Type B pancreatic cell (in vitro differentiated cells): ENCODE data around the gene TNFRSF11A. TPM values are rescaled to one million over a fixed set of nuclear protein-coding genes. Genes with fewer than 3 reads are reported as not detected.

Experiments
- DNase-seq: peaks from one replicate; pipeline ENCODE4 v3.0.0; 2021; ENCODE audit warnings: mixed read lengths; ENCODE audit not compliant: unreplicated experiment; ENCODE audit errors: extremely low spot score
- H3K27ac Mint-ChIP-seq: 2 replicates; pipeline ENCODE4 v1.8.0; 2021; ENCODE audit warnings: mild to moderate bottlenecking, mixed read lengths
- H3K27me3 Mint-ChIP-seq: 2 replicates; pipeline ENCODE4 v1.8.0; 2021; ENCODE audit warnings: mixed read lengths
- H3K36me3 Mint-ChIP-seq: 2 replicates; pipeline ENCODE4 v1.8.0; 2021; ENCODE audit warnings: mixed read lengths
- H3K4me1 Mint-ChIP-seq: one replicate; pipeline ENCODE4 v1.8.0; 2021; ENCODE audit warnings: mixed read lengths; ENCODE audit not compliant: unreplicated experiment
- H3K4me3 Mint-ChIP-seq: 2 replicates; pipeline ENCODE4 v1.8.0; 2021; ENCODE audit warnings: mild to moderate bottlenecking, mixed read lengths
- H3K9me3 Mint-ChIP-seq: 2 replicates; pipeline ENCODE4 v1.8.0; 2021; ENCODE audit warnings: mixed read lengths
- total RNA-seq: library from RNA; stranded (reverse); gene quantifications from 2 replicates; pipeline ENCODE4 v1.2.1, GENCODE V29; 2021; ENCODE audit warnings: low replicate concordance
- TF ChIP-seq, protein P1 (sequence below): fragments of 200-600 bp; sonication (generic); conservative IDR thresholded peaks from 2 replicates; pipeline ENCODE4 v1.5.0; 2021; ENCODE audit warnings: antibody characterized with exemption, mild to moderate bottlenecking

The TNFRSF11A gene
- total RNA-seq, 1 donor from 2014 or later, result 3.5 TPM

DNA sequence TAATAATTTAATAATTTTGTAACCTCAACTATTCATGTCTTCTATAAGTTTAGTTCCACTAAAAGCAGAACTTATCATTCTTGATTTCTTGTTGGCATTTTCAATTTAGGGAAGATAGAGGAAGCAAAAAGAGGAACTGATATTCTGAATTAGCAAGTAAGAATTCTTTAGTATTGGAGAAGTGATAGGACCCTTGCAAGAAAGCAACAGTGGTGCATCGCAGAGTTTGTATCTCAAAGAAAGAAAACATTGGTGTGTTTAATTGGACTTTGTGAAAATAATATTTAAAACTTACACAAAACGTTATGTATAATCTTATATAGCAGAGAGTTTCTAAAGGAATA lies 36.5 kb upstream of the TNFRSF11A start:
- no peaks in the 10 kb centered on the region for H3K4me1 Mint-ChIP-seq

DNA sequence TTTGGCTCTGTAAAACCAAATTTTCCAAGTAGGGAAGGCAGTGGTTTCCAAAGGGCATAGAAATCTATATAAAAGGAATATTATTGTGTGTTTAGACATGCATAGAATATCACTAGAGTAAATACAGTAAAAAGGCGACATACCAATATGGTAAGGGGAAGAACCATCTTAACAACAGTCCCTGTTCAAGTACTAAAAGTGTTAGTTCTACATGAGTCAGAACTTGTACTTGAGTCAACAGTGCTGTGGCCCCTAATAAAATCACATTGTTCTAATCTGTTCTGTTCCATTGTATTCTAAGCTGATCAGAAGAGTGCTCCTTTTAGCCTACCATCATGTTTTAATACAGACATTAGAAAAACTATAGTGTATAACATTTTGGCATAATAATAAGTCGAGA lies 36.1 kb upstream of the TNFRSF11A start:
- no peak overlapping the region for H3K27ac Mint-ChIP-seq
- H3K4me1 Mint-ChIP-seq, result no peaks in the 10 kb centered on the region
- no peaks in the 10 kb centered on the region for H3K9me3 Mint-ChIP-seq
- TF ChIP-seq, protein P1, sequence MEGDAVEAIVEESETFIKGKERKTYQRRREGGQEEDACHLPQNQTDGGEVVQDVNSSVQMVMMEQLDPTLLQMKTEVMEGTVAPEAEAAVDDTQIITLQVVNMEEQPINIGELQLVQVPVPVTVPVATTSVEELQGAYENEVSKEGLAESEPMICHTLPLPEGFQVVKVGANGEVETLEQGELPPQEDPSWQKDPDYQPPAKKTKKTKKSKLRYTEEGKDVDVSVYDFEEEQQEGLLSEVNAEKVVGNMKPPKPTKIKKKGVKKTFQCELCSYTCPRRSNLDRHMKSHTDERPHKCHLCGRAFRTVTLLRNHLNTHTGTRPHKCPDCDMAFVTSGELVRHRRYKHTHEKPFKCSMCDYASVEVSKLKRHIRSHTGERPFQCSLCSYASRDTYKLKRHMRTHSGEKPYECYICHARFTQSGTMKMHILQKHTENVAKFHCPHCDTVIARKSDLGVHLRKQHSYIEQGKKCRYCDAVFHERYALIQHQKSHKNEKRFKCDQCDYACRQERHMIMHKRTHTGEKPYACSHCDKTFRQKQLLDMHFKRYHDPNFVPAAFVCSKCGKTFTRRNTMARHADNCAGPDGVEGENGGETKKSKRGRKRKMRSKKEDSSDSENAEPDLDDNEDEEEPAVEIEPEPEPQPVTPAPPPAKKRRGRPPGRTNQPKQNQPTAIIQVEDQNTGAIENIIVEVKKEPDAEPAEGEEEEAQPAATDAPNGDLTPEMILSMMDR, result no peak
- H3K4me3 Mint-ChIP-seq, result no peak overlapping the region
- no peak for DNase-seq
- H3K36me3 Mint-ChIP-seq, result peaks cover 21% of the 10 kb centered on the region
- H3K27me3 Mint-ChIP-seq, result no peaks in the 10 kb centered on the region

More for the DNA sequence above, 36.5 kb upstream of the TNFRSF11A start:
- TF ChIP-seq, protein P1, result no peak
- Mint-ChIP-seq H3K4me3 (no peak overlapping the region), H3K36me3 (peaks cover 21% of the 10 kb centered on the region), H3K27me3 (no peaks in the 10 kb centered on the region), H3K9me3 (no peaks in the 10 kb centered on the region), H3K27ac (no peak overlapping the region)
- DNase-seq, result no peak

DNA sequence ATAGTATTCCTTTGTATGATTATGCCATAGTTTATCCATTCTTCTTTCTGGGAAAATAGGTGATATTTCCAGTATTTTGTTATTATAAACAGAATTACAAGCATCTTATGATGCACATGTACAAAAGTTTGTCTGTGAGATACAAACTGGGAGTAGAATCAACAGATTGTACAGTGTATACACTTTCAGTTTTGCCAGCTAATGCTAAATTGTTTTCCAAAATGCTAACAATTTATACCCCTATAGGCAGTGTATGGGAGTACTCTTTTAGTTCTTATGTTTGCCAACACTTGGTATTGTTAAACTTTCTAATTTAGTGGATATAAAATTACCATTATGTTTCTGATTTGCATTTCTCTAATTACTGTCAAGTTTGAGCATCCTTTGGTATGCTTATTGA lies 31.0 kb upstream of the TNFRSF11A start:
- Mint-ChIP-seq H3K36me3 (peaks cover 7% of the 10 kb centered on the region), H3K4me1 (no peaks in the 10 kb centered on the region), H3K4me3 (no peak overlapping the region), H3K9me3 (no peaks in the 10 kb centered on the region), H3K27ac (no peak overlapping the region), H3K27me3 (no peaks in the 10 kb centered on the region)
- TF ChIP-seq, protein P1, result peak; percentile 52
- no peak for DNase-seq

DNA sequence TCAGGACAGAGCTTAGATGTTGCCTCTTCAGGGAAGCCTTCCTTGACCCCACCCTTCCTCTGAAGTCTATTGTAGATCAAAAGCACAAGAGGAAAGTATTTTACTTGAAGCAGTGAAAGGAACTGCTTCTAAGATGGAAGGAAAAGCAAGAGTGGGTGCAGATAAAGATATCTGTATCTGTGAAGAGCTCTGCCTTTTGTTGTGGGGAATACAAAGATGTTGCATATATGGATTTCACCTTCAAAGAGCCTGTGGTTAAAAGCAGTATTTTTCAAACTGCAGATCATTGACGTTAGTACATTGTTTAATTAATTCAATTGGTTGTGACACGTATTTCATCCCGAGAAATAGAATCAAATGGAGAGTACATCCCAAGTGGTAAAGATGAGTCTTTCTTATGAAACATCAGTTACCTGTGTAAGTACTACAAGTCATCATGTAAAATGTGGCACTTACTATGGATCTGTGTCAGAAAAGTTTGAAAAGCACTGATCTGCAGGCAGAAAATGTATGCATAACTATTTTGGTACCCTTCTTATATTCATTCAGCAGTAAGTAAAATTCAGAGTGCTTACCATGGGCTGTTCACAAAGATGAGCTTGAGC lies 24.6 kb upstream of the TNFRSF11A start:
- H3K4me1 Mint-ChIP-seq, result no peaks in the 10 kb centered on the region
- no peak for DNase-seq
- no peaks in the 10 kb centered on the region for H3K27me3 Mint-ChIP-seq
- no peak overlapping the region for H3K4me3 Mint-ChIP-seq
- no peak overlapping the region for H3K27ac Mint-ChIP-seq
- TF ChIP-seq, protein P1, result no peak
- H3K36me3 Mint-ChIP-seq, result peaks cover 21% of the 10 kb centered on the region
- no peaks in the 10 kb centered on the region for H3K9me3 Mint-ChIP-seq

DNA sequence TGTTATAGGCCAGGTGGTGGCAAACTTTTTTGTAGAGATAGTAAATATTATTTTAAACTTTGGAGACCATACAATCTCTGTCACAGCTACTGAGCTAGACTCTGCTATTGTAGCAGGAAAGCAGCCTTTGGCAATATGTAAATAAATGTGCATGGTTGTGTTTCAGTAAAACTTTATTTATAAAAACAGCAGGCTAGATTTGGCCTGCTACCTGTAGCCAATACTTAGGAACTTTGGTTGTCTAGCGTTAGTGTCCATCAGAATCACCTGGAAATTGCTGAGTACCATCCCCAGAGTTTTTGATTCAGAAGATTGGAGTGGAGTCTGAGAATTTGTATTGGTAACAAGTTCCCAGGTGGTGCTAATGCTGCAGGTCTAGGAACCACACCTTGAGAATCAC lies 23.8 kb upstream of the TNFRSF11A start:
- Mint-ChIP-seq H3K27me3 (no peaks in the 10 kb centered on the region), H3K27ac (no peak overlapping the region)
- TF ChIP-seq, protein P1, result no peak

DNA sequence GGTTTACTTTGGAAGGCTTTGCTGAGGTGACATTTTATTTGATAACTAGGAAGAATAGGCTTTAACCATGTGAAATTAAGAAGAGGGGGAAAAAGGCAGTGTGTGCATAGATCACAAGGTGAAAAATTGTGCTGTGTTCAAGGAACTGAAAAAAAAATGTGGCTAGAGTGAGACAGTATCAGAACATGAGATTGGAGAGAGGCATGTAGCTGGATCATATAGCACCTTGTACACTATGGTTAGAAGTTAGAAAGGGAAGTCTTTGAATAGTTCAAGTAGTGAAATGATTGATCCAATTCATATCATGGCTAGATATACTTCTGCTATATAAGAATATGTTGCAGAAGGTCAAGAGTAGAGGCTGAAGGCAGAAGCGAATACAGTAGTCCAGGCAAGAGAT lies 12.3 kb upstream of the TNFRSF11A start:
- Mint-ChIP-seq H3K27me3 (peaks cover 4% of the 10 kb centered on the region), H3K36me3 (peaks cover 5% of the 10 kb centered on the region), H3K9me3 (no peaks in the 10 kb centered on the region), H3K4me3 (no peak overlapping the region), H3K27ac (no peak overlapping the region), H3K4me1 (no peaks in the 10 kb centered on the region)
- no peak for DNase-seq
- TF ChIP-seq, protein P1, result no peak

More for the DNA sequence above, 23.8 kb upstream of the TNFRSF11A start:
- Mint-ChIP-seq H3K9me3 (no peaks in the 10 kb centered on the region), H3K4me3 (no peak overlapping the region), H3K4me1 (no peaks in the 10 kb centered on the region), H3K36me3 (peaks cover 21% of the 10 kb centered on the region)
- DNase-seq, result no peak
